Mucosa of descending colon (tissue), 3 donors: Measurements from ENCODE around the gene SLC35G1. TPM values are rescaled to one million over a fixed set of nuclear protein-coding genes. Genes with fewer than 3 reads are reported as not detected.

Experiments used
- ATAC-seq: fragments of 200-7000 bp; cut with Tn5 transposase; one replicate; pipeline ENCODE4 v1.9.1; 2020; ENCODE audit warnings: mild to moderate bottlenecking, moderate library complexity
- DNase-seq, 3 donors: peaks; one replicate each; pipeline ENCODE4 v3.0.0-alpha.2; 2020
- H3K36me3 ChIP-seq: fragments of 200-600 bp; one replicate; pipeline ENCODE4 v1.8.0; 2021; ENCODE audit warnings: low read depth, mild to moderate bottlenecking
- H3K4me1 ChIP-seq: fragments of 200-600 bp; one replicate; pipeline ENCODE4 v1.8.0; 2021; ENCODE audit warnings: low read depth, mild to moderate bottlenecking
- H3K4me3 ChIP-seq: fragments of 200-600 bp; one replicate; pipeline ENCODE4 v1.8.0; 2021; ENCODE audit warnings: mild to moderate bottlenecking
- H3K9me3 ChIP-seq: fragments of 200-600 bp; one replicate; pipeline ENCODE4 v1.8.0; 2021; ENCODE audit warnings: mild to moderate bottlenecking
- intact Hi-C, 2 donors: fragments of 100-400 bp; cut with DNase I in 1 of 2; cut with micrococcal nuclease in 1 of 2; formaldehyde crosslinking; loops; one replicate each; pipeline versions ENCODE4 v1.11.0 to v1.11.1; 2022; cut with DNase I, micrococcal nuclease
- total RNA-seq, 3 donors: library from RNA; stranded (reverse); fragmentation: NEBNext Ultra II Directional in 2 of 3; extraction: Animal tissue kit (Norgen Biotek cat#: 25700) in 2 of 3; gene quantifications; one replicate each; pipeline versions ENCODE4 v1.2.1 to v1.2.4, GENCODE V29; 2021 to 2023
- TF ChIP-seq, protein P1 (sequence below): fragments of 200-600 bp; IDR thresholded peaks from one replicate; pipeline ENCODE4 v1.8.0; 2022; ENCODE audit warnings: antibody characterized with exemption, mild to moderate bottlenecking
- donor health status: DM: no; HTN: no; CAD: no; lungs with moderate emphysema.
- donor health status: DM: no; HTN: no; CAD: no.
- donor health status: DM: no; HTN: yes; CAD: no.

The SLC35G1 gene
- total RNA-seq, 3 donors from 2014 or later, result 15.2 to 35.1 (median 17.3) TPM

DNA sequence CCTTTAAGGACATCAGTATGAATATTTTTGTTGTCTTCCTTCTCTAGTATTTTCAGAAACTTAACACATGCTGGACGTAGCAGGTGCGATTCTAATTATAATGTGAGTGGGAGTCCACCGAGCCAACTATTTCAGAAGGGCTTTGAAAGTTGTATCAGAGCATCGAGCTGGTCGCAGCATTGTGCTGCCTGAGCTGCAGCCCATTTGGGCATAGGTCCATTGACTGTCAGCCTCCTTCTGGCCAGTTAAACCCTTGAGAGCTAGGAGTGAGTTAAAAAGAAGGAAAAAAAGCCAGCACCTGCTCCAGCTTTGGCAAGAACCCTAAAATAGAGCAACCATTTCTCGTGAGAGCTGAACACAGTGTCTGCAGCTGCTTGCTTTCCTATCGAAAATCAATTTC, 47.8 kb downstream of the SLC35G1 start:
- ATAC-seq (no peak), DNase-seq (no peak)
- Histone ChIP-seq H3K4me3 (no peak overlapping the region), H3K4me1 (no peaks in the 10 kb centered on the region), H3K36me3 (no peaks in the 10 kb centered on the region), H3K9me3 (no peaks in the 10 kb centered on the region)
- intact Hi-C loops, result no loop called here
- TF ChIP-seq, protein P1, sequence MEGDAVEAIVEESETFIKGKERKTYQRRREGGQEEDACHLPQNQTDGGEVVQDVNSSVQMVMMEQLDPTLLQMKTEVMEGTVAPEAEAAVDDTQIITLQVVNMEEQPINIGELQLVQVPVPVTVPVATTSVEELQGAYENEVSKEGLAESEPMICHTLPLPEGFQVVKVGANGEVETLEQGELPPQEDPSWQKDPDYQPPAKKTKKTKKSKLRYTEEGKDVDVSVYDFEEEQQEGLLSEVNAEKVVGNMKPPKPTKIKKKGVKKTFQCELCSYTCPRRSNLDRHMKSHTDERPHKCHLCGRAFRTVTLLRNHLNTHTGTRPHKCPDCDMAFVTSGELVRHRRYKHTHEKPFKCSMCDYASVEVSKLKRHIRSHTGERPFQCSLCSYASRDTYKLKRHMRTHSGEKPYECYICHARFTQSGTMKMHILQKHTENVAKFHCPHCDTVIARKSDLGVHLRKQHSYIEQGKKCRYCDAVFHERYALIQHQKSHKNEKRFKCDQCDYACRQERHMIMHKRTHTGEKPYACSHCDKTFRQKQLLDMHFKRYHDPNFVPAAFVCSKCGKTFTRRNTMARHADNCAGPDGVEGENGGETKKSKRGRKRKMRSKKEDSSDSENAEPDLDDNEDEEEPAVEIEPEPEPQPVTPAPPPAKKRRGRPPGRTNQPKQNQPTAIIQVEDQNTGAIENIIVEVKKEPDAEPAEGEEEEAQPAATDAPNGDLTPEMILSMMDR, result no peak

DNA sequence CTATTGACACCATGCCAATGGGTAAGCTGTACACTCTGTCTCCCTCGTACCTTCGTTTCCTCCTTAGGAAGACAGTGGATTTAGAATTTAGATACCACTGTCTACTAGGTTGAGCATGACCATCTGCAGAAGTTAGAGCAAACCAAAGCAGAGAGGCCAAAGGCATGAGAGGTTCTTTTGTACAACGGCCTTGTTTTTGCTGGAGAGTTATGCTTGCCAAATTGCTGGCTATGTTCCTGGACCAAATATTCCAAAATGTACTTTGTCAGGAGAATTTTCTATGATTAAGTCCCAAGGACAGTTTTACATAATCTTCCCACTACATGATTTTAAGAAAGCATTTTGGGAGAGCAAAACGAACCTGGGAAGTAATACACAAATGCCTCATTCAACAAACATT, 52.0 kb downstream of the SLC35G1 start:
- ATAC-seq (no peak), DNase-seq (no peak)
- no peaks in the 10 kb centered on the region for H3K4me1 ChIP-seq
- no peaks in the 10 kb centered on the region for H3K9me3 ChIP-seq
- TF ChIP-seq, protein P1, result no peak
- H3K4me3 ChIP-seq, result no peak overlapping the region
- intact Hi-C loops, result no loop called here
- no peaks in the 10 kb centered on the region for H3K36me3 ChIP-seq

- no peaks in the 10 kb centered on the region for H3K4me1 ChIP-seq
- no peaks in the 10 kb centered on the region for H3K9me3 ChIP-seq
- no peak for DNase-seq
- H3K36me3 ChIP-seq, result no peaks in the 10 kb centered on the region
- no peak overlapping the region for H3K4me3 ChIP-seq
- TF ChIP-seq, protein P1, result no peak
- intact Hi-C loops, result no loop called here
- ATAC-seq, result no peak
These were observed 53.3 kb downstream of the SLC35G1 start for GRCh38 chr10:93947055-93947454.

- no peak for DNase-seq
- Histone ChIP-seq H3K4me1 (no peaks in the 10 kb centered on the region), H3K4me3 (no peak overlapping the region), H3K36me3 (no peaks in the 10 kb centered on the region), H3K9me3 (no peaks in the 10 kb centered on the region)
- intact Hi-C loops, result no loop called here
- TF ChIP-seq, protein P1, result no peak
- no peak for ATAC-seq
These were observed 53.7 kb downstream of the SLC35G1 start for GRCh38 chr10:93947524-93947923.

DNA sequence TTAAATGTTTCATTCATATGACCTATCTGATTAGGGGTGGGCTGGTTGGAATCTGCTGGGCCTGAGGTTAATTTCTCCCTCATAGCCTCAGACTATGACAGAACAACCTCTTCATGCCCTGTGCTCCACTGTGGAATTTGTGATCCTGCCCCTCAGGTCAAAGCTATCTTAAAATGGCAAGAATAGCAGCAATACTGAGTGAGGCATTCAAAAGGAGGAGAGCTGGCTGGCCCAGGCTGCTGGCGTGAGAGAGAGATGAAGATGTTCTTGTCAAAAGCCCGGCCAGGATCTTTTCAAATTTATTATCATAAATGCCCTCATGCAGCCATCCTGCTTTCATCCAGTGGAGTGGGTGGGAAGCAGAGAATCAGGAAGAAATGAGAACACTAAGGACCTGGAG, 58.1 kb downstream of the SLC35G1 start:
- ATAC-seq (no peak), DNase-seq (no peak)
- H3K36me3 ChIP-seq, result no peaks in the 10 kb centered on the region
- no peaks in the 10 kb centered on the region for H3K4me1 ChIP-seq
- H3K9me3 ChIP-seq, result no peaks in the 10 kb centered on the region
- H3K4me3 ChIP-seq, result no peak overlapping the region
- TF ChIP-seq, protein P1, result no peak
- intact Hi-C loops, result no loop called here

Other genes starting within 250 kb of the SLC35G1 start
- 10 to 100 TPM; 11.4 to 16.8 (median 15.3) TPM for gene FRA10AC1, start 191.4 kb upstream of the SLC35G1 start, total RNA-seq
- gene LGI1, start 136.0 kb upstream of the SLC35G1 start, total RNA-seq, result 1 to 10 TPM in 2 of 3 donors, under 1 TPM in 1; 0.69 to 6.3 (median 1.3) TPM
- 10 to 100 TPM; 36.1 to 68.9 (median 39.3) TPM for gene PLCE1, start 100.0 kb downstream of the SLC35G1 start, total RNA-seq